Subcutaneous abdominal adipose tissue (tissue), 5 donors: ENCODE results near the gene KCNMB3.
"Not testable (repeated sequence)": the region's sequence is repeated elsewhere in the genome, so short reads cannot be mapped to it uniquely, and the experiment has no call there.

Source experiments
- H3K27ac ChIP-seq: one replicate; pipeline ENCODE4 v1.7.0; 2013; ENCODE audit warnings: low read depth, mild to moderate bottlenecking, inconsistent platforms, low read length, moderate library complexity
- H3K27me3 ChIP-seq, 5 donors: one replicate each; pipeline ENCODE4 v1.7.0; 2013; ENCODE audit warnings: low read length in 5 of 5, inconsistent platforms in 1 of 5; ENCODE audit not compliant: control insufficient read depth in 5 of 5, insufficient read depth in 4 of 5
- H3K36me3 ChIP-seq, 5 donors: one replicate each; pipeline ENCODE4 v1.7.0; 2013; ENCODE audit warnings: low read length in 5 of 5; ENCODE audit not compliant: control insufficient read depth in 5 of 5, insufficient read depth in 5 of 5
- H3K4me1 ChIP-seq, 5 donors: one replicate each; pipeline ENCODE4 v1.7.0; 2013; ENCODE audit warnings: low read length in 5 of 5, mild to moderate bottlenecking in 3 of 5, moderate library complexity in 1 of 5; ENCODE audit not compliant: control insufficient read depth in 5 of 5, insufficient read depth in 5 of 5
- H3K4me3 ChIP-seq, 5 donors: one replicate each; pipeline ENCODE4 v1.7.0; 2013; ENCODE audit warnings: low read length in 5 of 5, low read depth in 1 of 5
- H3K9ac ChIP-seq, 5 donors: one replicate each; pipeline ENCODE4 v1.7.0; 2013; ENCODE audit warnings: low read length in 5 of 5, mild to moderate bottlenecking in 4 of 5, moderate library complexity in 3 of 5
- H3K9me3 ChIP-seq, 5 donors: one replicate each; pipeline ENCODE4 v1.7.0; 2013; ENCODE audit warnings: low read length in 5 of 5; ENCODE audit not compliant: control insufficient read depth in 5 of 5
- donor health status: healthy.
- donor health status: healthy.
- donor health status: healthy.
- donor health status: healthy.
- donor health status: healthy.

KCNMB3 gene

DNA sequence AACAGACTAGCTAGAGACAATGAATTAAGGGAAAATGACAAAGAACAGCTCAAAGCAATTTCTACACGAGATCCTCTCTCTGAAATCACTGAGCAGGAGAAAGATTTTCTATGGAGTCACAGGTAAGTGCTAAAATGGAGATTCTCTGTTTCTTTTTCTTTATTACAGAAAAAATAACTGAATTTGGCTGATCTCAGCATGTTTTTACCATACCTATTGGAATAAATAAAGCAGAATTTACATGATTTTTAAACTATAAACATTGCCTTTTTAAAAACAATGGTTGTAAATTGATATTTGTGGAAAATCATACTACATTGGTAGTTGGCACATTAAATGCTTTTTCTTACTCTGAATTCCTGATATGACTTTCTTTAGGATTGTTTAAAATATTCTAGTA lies 32.7 kb downstream of the KCNMB3 start:
- not testable (repeated sequence) for H3K4me3 ChIP-seq, H3K27me3 ChIP-seq, H3K9me3 ChIP-seq, H3K9ac ChIP-seq, H3K27ac ChIP-seq
- peaks cover 0 to 18% (median 8%) of the 10 kb centered on the region in 5 donors for H3K4me1 ChIP-seq
- peaks cover 4 to 17% (median 14%) of the 10 kb centered on the region in 5 donors for H3K36me3 ChIP-seq

DNA sequence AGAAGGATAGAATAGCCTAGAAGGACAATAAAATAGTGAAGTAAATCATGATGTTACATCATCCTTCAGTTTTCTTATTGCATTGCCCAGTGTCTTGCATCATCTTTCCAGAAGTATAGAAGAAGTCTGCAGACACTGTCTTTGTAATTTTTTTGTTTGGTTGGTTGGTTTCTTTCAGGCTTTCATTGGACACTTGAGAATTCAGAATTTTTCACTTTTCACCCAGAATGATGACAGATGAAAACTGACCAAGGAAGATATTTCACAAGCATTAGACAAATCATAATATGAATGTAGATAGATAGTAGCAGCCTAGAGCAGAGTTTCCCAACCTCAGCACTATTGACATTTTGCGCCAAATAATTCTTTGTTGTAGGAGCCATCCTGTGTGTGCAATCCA lies 35.4 kb downstream of the KCNMB3 start:
- not testable (repeated sequence) for H3K27me3 ChIP-seq, H3K9ac ChIP-seq, H3K9me3 ChIP-seq, H3K4me3 ChIP-seq, H3K27ac ChIP-seq
- peaks cover 0 to 19% (median 8%) of the 10 kb centered on the region in 5 donors for H3K4me1 ChIP-seq
- peaks cover 5 to 19% (median 12%) of the 10 kb centered on the region in 5 donors for H3K36me3 ChIP-seq

DNA sequence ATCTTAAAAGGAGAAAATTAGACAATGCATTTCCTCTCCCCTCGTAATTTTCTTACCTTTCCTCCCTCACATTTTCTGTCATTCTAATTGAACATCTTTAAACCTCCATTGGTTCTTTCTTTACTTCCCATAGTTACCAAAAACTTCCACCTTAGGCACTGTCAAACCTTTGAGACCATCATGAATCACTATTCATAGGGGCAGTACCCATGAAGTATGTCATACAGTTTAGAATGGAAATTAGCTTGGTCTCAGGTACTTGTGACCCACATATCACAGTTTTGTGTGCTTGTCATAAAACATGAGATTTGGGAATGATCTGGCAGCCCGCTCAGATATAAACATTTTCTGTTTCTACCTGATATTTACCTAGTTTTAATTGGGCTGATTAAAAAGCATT lies 50.1 kb downstream of the KCNMB3 start:
- Histone ChIP-seq H3K4me1 (peaks cover 0 to 10% (median 4%) of the 10 kb centered on the region in 5 donors), H3K9ac (no peak overlapping the region), H3K4me3 (no peak overlapping the region), H3K27me3 (no peaks in the 10 kb centered on the region), H3K36me3 (peaks cover 20 to 24% (median 23%) of the 10 kb centered on the region in 5 donors), H3K27ac (no peak overlapping the region), H3K9me3 (no peaks in the 10 kb centered on the region)

DNA sequence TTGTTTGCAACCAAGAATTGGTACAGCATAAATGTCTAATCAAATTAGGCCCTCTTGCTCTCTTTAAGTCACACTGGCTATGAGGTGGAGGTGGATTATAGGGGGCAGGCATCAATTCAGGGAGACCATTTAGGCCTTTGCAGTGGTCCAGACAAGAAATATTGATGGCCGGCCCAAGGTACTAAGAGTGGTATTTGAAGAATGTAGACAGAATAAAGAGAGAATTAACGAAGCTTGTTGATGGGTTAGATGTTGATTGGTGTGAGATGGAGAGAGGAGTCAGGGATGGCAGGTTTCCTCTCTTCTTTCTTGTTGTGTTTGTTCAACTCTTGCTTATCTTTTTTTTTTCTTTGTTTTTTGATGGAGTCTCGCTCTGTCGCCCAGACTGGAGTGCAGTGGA lies 54.2 kb downstream of the KCNMB3 start:
- H3K27me3 ChIP-seq: no peaks in the 10 kb centered on the region
- H3K36me3 ChIP-seq: peaks cover 2 to 10% (median 6%) of the 10 kb centered on the region in 5 donors
- H3K27ac ChIP-seq: no peak overlapping the region
- no peak overlapping the region for H3K9ac ChIP-seq
- no peaks in the 10 kb centered on the region for H3K9me3 ChIP-seq
- peaks cover 0 to 23% (median 15%) of the 10 kb centered on the region in 5 donors for H3K4me1 ChIP-seq
- no peak overlapping the region for H3K4me3 ChIP-seq

DNA sequence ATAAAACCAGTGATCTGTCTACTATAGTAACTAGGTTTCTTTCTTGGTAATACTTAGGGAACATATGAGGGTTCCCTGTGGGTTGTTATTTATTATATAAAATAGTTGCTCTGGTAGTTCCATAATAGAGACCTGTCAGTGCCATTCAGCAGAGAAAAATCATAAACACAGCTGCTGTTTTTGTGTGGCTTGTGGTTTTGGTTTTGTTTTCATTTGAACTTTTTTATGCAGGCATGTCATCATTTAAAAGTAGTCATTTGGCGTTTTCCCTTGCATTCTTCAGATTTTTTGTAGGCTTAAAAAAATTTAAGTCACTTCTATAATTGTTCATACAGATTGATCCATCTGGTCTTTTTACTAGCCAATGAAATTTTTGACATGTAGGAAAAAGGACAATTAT lies 54.8 kb downstream of the KCNMB3 start:
- Histone ChIP-seq H3K27ac (peak overlapping the region; percentile 38), H3K9me3 (no peaks in the 10 kb centered on the region), H3K4me3 (no peak overlapping the region), H3K4me1 (peaks cover 0 to 23% (median 15%) of the 10 kb centered on the region in 5 donors), H3K36me3 (peaks cover 0 to 9% (median 6%) of the 10 kb centered on the region in 5 donors), H3K27me3 (no peaks in the 10 kb centered on the region), H3K9ac (no peak overlapping the region)

DNA sequence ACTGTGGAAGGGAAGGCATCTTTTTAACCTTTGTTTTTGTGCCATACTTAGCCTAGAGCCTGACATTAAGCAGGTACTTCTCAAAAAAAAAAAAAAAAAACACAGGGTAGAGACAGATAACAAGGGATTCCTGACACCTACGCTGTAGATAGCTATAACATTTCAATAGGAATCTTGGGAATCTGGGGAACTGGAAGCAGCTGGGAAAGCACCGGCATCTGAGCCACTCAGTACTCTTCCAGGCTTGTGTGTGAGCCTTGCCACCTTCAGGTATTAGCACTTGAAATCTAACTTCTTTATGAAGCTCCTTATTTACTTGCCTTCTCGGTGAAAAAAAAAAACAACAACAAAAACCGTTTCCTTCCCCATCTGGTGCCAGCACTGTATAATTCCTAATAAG lies 56.0 kb downstream of the KCNMB3 start:
- H3K4me1 ChIP-seq: peaks cover 0 to 25% (median 18%) of the 10 kb centered on the region in 5 donors
- H3K36me3 ChIP-seq: no peaks in the 10 kb centered on the region
- H3K27ac ChIP-seq: no peak overlapping the region
- no peaks in the 10 kb centered on the region for H3K9me3 ChIP-seq
- H3K27me3 ChIP-seq: no peaks in the 10 kb centered on the region
- H3K4me3 ChIP-seq: no peak overlapping the region
- no peak overlapping the region for H3K9ac ChIP-seq
